HEK293T (cell line): Measurements from ENCODE around the gene BMP2.
A peak's percentile ranks its signal among the peaks of the same experiment; 100 is the strongest.

Experiments used
- CTCF ChIA-PET: fragments of 350-600 bp; formaldehyde crosslinking; extraction: SDS; loops from one replicate; lab custom pipeline; 2021; ENCODE audit warnings: antibody characterized with exemption, inconsistent platforms; lab: Yijun Ruan, JAX
- POLR2A ChIA-PET: fragments of 350-600 bp; formaldehyde crosslinking; extraction: SDS; loops from one replicate; lab custom pipeline; 2020; ENCODE audit warnings: antibody characterized with exemption, inconsistent platforms; lab: Yijun Ruan, JAX
- DNase-seq: peaks from one replicate; pipeline ENCODE4 v3.0.0; 2012; ENCODE audit warnings: mixed read lengths; ENCODE audit errors: extremely low spot score
- ARNT ChIP-seq: fragments of 450-650 bp; IDR thresholded peaks from 2 replicates; pipeline ENCODE4 v1.6.1; 2017; ENCODE audit warnings: mild to moderate bottlenecking
- BHLHE40 ChIP-seq: fragments of 450-650 bp; IDR thresholded peaks from 2 replicates; pipeline ENCODE4 v1.6.1; 2016; ENCODE audit warnings: mild to moderate bottlenecking, moderate library complexity, borderline replicate concordance
- CTBP1 ChIP-seq: fragments of 450-650 bp; IDR thresholded peaks from 2 replicates; pipeline ENCODE4 v1.6.1; 2016; ENCODE audit warnings: borderline replicate concordance
- ELF4 ChIP-seq: fragments of 450-650 bp; IDR thresholded peaks from 2 replicates; pipeline ENCODE4 v1.6.1; 2017; ENCODE audit warnings: antibody characterized with exemption
- FOXA1 ChIP-seq: fragments of 450-650 bp; IDR thresholded peaks from 2 replicates; pipeline ENCODE4 v1.6.1; 2016; ENCODE audit warnings: mild to moderate bottlenecking
- FOXK2 ChIP-seq: fragments of 450-650 bp; IDR thresholded peaks from 2 replicates; pipeline ENCODE4 v1.6.1; 2016; ENCODE audit warnings: mild to moderate bottlenecking
- FOXM1 ChIP-seq: fragments of 450-650 bp; IDR thresholded peaks from 2 replicates; pipeline ENCODE4 v1.6.1; 2017; ENCODE audit warnings: mild to moderate bottlenecking, borderline replicate concordance
- HDGF ChIP-seq: fragments of 450-650 bp; IDR thresholded peaks from 2 replicates; pipeline ENCODE4 v1.6.1; 2017; ENCODE audit warnings: antibody characterized with exemption, borderline replicate concordance
- L3MBTL2 ChIP-seq: fragments of 450-650 bp; conservative IDR thresholded peaks from 2 replicates; pipeline ENCODE4 v1.6.1; 2016; ENCODE audit warnings: mild to moderate bottlenecking
- LEF1 ChIP-seq: fragments of 450-650 bp; IDR thresholded peaks from 2 replicates; pipeline ENCODE4 v1.6.1; 2017; ENCODE audit warnings: mild to moderate bottlenecking, borderline replicate concordance
- NFRKB ChIP-seq: fragments of 450-650 bp; IDR thresholded peaks from 2 replicates; pipeline ENCODE4 v1.6.1; 2016; ENCODE audit warnings: mild to moderate bottlenecking, moderate library complexity
- PKNOX1 ChIP-seq: fragments of 450-650 bp; IDR thresholded peaks from 2 replicates; pipeline ENCODE4 v1.6.1; 2016
- SP1 ChIP-seq: fragments of 450-650 bp; IDR thresholded peaks from 2 replicates; pipeline ENCODE4 v1.6.1; 2017
- SUZ12 ChIP-seq: fragments of 450-650 bp; IDR thresholded peaks from 2 replicates; pipeline ENCODE4 v1.6.1; 2016; ENCODE audit warnings: mild to moderate bottlenecking
- TARDBP ChIP-seq: fragments of 450-650 bp; IDR thresholded peaks from 2 replicates; pipeline ENCODE4 v1.6.1; 2016
- ZNF384 ChIP-seq: fragments of 450-650 bp; IDR thresholded peaks from 2 replicates; pipeline ENCODE4 v1.6.1; 2016

Gene BMP2

DNA sequence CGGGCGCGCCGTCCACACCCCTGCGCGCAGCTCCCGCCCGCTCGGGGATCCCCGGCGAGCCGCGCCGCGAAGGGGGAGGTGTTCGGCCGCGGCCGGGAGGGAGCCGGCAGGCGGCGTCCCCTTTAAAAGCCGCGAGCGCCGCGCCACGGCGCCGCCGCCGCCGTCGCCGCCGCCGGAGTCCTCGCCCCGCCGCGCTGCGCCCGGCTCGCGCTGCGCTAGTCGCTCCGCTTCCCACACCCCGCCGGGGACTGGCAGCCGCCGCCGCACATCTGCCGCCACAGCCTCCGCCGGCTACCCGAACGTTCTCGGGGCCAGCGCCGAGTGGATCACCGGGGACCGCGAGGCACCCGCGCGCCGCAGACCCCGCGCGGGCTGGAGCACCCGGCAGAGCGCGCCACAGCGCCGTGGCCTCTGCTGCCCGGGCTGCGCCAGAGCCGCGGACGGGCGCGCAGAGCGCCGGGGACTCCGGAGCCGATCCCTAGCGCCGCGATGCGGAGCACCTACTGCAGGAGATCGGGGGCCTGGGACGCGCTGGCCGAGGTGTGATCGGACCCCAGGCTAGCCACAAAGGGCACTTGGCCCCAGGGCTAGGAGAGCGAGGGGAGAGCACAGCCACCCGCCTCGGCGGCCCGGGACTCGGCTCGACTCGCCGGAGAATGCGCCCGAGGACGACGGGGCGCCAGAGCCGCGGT, at the start of gene BMP2:
Gene BMP2 (plus strand): TSS at position 151 of the 692 bp plus-strand sequence. CDS start 2,441 bp downstream, outside the sequence.
- POLR2A ChIA-PET, result no interaction called here
- DNase-seq, result peak; percentile 53

DNA sequence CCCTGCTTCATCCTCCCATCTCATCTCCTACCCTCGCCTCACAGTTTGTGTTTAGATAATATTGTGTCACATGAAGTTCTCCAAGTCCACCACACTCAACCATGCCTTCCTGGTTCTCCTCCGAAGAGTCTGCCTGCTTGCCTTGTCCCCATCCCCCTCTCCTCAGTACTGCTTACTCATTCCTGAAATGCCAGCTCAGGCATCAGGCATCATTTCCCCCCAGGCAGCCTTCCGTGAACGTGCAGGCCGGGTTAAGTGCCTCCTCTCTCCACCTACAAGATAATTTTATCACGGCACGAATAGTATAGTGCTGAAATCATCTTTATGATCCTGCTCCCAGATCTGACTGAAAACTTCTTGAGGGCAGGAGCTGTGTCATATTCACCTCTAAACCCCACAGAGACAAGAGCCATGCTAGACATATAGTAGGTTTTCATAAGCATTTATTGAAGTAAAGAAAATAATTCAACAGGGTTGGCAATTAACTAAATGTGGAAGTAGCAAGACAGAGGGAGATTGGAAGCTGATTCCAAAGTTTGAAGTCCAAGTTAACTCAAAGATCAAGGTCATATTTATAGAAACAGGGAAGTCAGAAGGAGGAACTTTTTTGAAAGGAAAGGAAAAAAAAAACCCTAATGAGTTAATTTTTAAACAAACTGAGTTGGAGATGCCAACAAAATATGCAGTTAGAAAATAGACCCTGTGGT, 48.7 kb upstream of the BMP2 start:
- TF ChIP-seq BHLHE40, result no peak
- no peak for TF ChIP-seq SUZ12
- no peak for TF ChIP-seq FOXK2
- no peak for TF ChIP-seq PKNOX1
- no peak for TF ChIP-seq NFRKB
- TF ChIP-seq ARNT, result no peak
- TF ChIP-seq FOXA1, result no peak
- TF ChIP-seq HDGF, result no peak
- no peak for TF ChIP-seq TARDBP
- ChIA-PET POLR2A (no interaction called here), CTCF (no interaction called here)
- no peak for DNase-seq

More for the DNA sequence above, at the start of gene BMP2:
- CTCF ChIA-PET, result no interaction called here
- TF ChIP-seq LEF1 (no peak), L3MBTL2 (no peak), SUZ12 (no peak), CTBP1 (no peak), TARDBP (no peak)

GRCh38 chr20:6719369-6719721, 48.1 kb upstream of the BMP2 start:
- POLR2A ChIA-PET, result no interaction called here
- DNase-seq, result no peak
- CTCF ChIA-PET, result no interaction called here
- TF ChIP-seq NFRKB (no peak), FOXA1 (no peak), SP1 (no peak), FOXM1 (no peak), ARNT (no peak), TARDBP (no peak), HDGF (no peak), BHLHE40 (no peak), PKNOX1 (no peak), ZNF384 (no peak), ELF4 (no peak), L3MBTL2 (no peak), CTBP1 (no peak)

GRCh38 chr20:6726761-6727160, 40.7 kb upstream of the BMP2 start:
- POLR2A ChIA-PET, result no interaction called here
- no peak for DNase-seq
- no peak for TF ChIP-seq FOXA1
- no peak for TF ChIP-seq ZNF384
- no peak for TF ChIP-seq SP1
- TF ChIP-seq HDGF, result no peak
- TF ChIP-seq PKNOX1, result no peak
- no peak for TF ChIP-seq LEF1
- TF ChIP-seq NFRKB, result no peak
- TF ChIP-seq L3MBTL2, result no peak
- no peak for TF ChIP-seq ELF4
- TF ChIP-seq CTBP1, result no peak
- no peak for TF ChIP-seq TARDBP
- TF ChIP-seq ARNT, result no peak
- no peak for TF ChIP-seq SUZ12
- no peak for TF ChIP-seq FOXK2
- no peak for TF ChIP-seq FOXM1
- TF ChIP-seq BHLHE40, result no peak
- CTCF ChIA-PET, result no interaction called here

- ChIA-PET POLR2A (no interaction called here), CTCF (no interaction called here)
- TF ChIP-seq ARNT (no peak), ELF4 (no peak), SP1 (no peak), LEF1 (no peak), CTBP1 (no peak), L3MBTL2 (no peak), BHLHE40 (no peak), HDGF (no peak), NFRKB (no peak), FOXK2 (no peak), TARDBP (no peak), PKNOX1 (no peak), FOXA1 (no peak), ZNF384 (no peak)
- no peak for DNase-seq
These were observed 36.7 kb upstream of the BMP2 start for GRCh38 chr20:6730672-6731328.
